ENCODE results near the gene TXNDC5.

Gene TXNDC5

GRCh38 chr6:7920425-7920824 lies 9.8 kb upstream of the TXNDC5 start:
- no peak for TF ChIP-seq CTCF (IDR thresholded peaks at IDR 0.05)
- no peak overlapping the region for H3K4me3 ChIP-seq
- DNase-seq, result no peak
- peaks cover 0 to 2% of the 10 kb centered on the region in 2 donors for H3K27me3 ChIP-seq
- H3K27ac ChIP-seq, result no peak overlapping the region
- intact Hi-C loops (cut with DNase I; ENCODE audit: low total_unique reads), result no loop called here
- peaks cover 0 to 8% (median 8%) of the 10 kb centered on the region in 3 donors for H3K9me3 ChIP-seq
- no peaks in the 10 kb centered on the region for H3K4me1 ChIP-seq
- no peaks in the 10 kb centered on the region for H3K36me3 ChIP-seq

GRCh38 chr6:7919871-7920270 lies 9.3 kb upstream of the TXNDC5 start:
- intact Hi-C loops (cut with DNase I; ENCODE audit: low total_unique reads), result loop anchor here (10.0 kb wide), 1 partner anchor 145 kb away; the partner anchor contains the start of gene BLOC1S5
- Histone ChIP-seq H3K36me3 (no peaks in the 10 kb centered on the region), H3K4me1 (no peaks in the 10 kb centered on the region), H3K27me3 (peaks cover 0 to 2% of the 10 kb centered on the region in 2 donors), H3K4me3 (no peak overlapping the region), H3K27ac (no peak overlapping the region), H3K9me3 (peaks cover 0 to 7% (median 5%) of the 10 kb centered on the region in 3 donors)
- no peak for DNase-seq
- TF ChIP-seq CTCF (IDR thresholded peaks at IDR 0.05), result no peak

- intact Hi-C loops (cut with DNase I; ENCODE audit: low total_unique reads), result loop anchor here (10.0 kb wide), 1 partner anchor 146 kb away; the partner anchor contains the start of gene BLOC1S5
- H3K9me3 ChIP-seq, result no peaks in the 10 kb centered on the region
- H3K4me3 ChIP-seq, result no peak overlapping the region
- DNase-seq, result no peak
- H3K4me1 ChIP-seq, result no peaks in the 10 kb centered on the region
- H3K36me3 ChIP-seq, result no peaks in the 10 kb centered on the region
- peaks cover 0 to 2% of the 10 kb centered on the region in 2 donors for H3K27me3 ChIP-seq
- no peak overlapping the region for H3K27ac ChIP-seq
- TF ChIP-seq CTCF (IDR thresholded peaks at IDR 0.05), result no peak
These were observed 7.8 kb upstream of the TXNDC5 start for GRCh38 chr6:7918403-7918802.

DNA sequence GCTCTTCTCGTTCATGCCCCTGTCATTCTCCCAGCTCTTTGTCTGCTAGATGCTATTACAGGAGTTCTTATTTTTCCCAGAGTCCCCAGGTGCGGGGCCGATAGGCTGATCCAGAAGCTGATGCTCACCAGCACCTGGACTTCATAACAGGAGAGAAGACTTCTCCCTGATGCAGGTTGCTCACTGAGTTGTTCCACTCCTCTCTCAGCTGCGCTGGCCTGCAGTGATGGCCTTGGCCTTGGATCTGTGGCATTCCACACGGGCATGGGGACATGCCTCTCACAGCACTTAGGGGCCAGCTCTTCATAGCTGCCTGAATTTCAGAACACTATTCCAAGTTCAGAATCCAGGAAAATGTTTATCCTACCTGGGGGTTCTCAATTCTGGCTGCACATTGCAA lies 7.1 kb upstream of the TXNDC5 start:
- Histone ChIP-seq H3K4me3 (no peak overlapping the region), H3K27ac (no peak overlapping the region), H3K36me3 (no peaks in the 10 kb centered on the region), H3K4me1 (no peaks in the 10 kb centered on the region), H3K27me3 (peaks cover 0 to 2% of the 10 kb centered on the region in 2 donors), H3K9me3 (no peaks in the 10 kb centered on the region)
- intact Hi-C loops (cut with DNase I; ENCODE audit: low total_unique reads), result loop anchor here (10.0 kb wide), 1 partner anchor 147 kb away; the partner anchor contains the start of gene BLOC1S5
- DNase-seq, result no peak
- no peak for TF ChIP-seq CTCF (IDR thresholded peaks at IDR 0.05)

- peaks cover 0 to 2% of the 10 kb centered on the region in 2 donors for H3K27me3 ChIP-seq
- no peak overlapping the region for H3K4me3 ChIP-seq
- no peak for TF ChIP-seq CTCF (IDR thresholded peaks at IDR 0.05)
- no peaks in the 10 kb centered on the region for H3K9me3 ChIP-seq
- DNase-seq, result no peak
- no peaks in the 10 kb centered on the region for H3K36me3 ChIP-seq
- no peak overlapping the region for H3K27ac ChIP-seq
- no peaks in the 10 kb centered on the region for H3K4me1 ChIP-seq
- intact Hi-C loops (cut with DNase I; ENCODE audit: low total_unique reads), result loop anchor here (10.0 kb wide), 1 partner anchor 148 kb away; the partner anchor contains the start of gene BLOC1S5
These were observed 6.4 kb upstream of the TXNDC5 start for GRCh38 chr6:7916959-7917358.
